Activated CD4-positive, alpha-beta T cell treated with anti-CD3 and anti-CD28 coated beads, Interleukin-2, amount 50 U/mL, for 16 hours (primary cell): ENCODE data around the gene ARHGEF17.

Experiments used
- DNase-seq: peaks from one replicate; pipeline ENCODE4 v3.0.0-alpha.2; 2020

The ARHGEF17 gene

GRCh38 chr11:73359930-73360742 lies 52.1 kb downstream of the ARHGEF17 start:
- peak; percentile 20 for DNase-seq

GRCh38 chr11:73360743-73361369 lies 52.8 kb downstream of the ARHGEF17 start:
- DNase-seq: no peak

DNA sequence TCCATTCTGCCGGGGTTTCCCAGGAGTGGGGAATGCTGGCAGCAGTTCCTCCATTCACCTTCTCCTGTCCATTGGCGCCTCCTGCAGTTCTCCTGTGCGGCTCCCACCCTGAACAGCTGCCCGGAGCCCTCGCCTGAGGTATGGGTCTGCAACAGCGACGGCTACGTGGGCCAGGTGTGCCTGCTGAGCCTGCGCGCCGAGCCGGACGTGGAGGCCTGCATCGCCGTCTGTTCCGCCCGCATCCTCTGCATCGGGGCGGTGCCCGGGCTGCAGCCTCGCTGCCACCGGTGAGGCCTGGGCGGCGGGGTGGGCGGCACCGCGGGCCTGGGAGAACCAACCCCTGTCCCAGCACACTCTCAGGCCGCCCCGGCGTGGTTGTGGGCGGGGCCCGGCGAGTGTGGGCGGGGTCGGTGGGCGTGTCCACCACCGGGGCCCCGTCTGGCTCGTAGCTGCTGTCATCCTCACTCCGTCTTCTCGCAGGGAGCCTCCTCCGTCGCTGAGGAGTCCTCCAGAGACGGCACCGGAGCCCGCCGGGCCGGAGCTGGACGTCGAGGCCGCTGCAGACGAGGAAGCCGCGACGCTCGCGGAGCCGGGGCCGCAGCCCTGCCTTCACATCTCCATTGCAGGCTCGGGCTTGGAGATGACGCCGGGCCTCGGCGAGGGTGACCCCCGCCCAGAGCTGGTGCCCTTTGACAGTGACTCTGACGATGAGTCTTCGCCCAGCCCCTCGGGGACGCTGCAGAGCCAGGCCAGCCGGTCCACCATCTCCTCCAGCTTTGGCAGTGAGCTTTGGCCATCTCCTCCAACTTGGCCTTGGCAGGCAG lies 54.1 kb downstream of the ARHGEF17 start:
- DNase-seq: no peak

GRCh38 chr11:73363147-73363546 lies 55.1 kb downstream of the ARHGEF17 start:
- no peak for DNase-seq

DNA sequence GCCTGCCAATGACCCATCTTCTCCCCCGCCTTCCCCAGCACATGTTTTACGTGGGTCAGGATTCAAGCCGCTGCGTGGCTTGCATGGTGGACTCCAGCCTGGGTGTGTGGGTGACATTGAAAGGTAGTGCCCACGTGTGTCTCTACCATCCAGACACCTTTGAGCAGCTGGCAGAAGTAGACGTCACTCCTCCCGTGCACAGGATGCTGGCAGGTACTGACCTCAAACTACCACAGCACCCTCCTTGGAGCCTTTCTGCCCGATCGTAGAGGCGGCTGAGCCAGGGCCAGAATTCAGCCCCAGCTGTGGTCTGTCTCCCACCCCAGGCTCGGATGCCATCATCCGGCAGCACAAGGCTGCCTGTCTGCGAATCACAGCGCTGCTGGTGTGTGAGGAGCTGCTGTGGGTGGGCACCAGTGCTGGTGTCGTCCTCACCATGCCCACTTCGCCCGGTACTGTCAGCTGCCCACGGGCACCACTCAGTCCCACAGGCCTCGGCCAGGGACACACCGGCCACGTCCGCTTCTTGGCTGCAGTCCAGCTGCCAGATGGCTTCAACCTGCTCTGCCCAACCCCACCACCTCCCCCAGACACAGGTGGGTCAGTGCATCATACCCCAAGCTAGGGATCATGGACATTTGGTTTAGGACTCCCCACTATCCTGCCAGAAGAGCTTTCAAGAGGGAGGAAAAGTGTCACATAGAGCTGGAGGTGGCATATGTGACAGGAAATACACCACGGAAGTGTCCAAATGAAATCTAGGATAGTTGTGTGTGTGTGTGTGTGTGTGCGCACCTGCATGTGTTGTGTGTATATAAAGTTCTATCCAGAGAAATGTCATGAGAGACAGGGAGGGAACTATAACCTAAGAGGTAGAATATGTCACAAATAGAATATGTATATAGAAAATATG lies 57.5 kb downstream of the ARHGEF17 start:
- no peak for DNase-seq

GRCh38 chr11:73366265-73366610 lies 58.2 kb downstream of the ARHGEF17 start:
- DNase-seq: peak; percentile 39

- no peak for DNase-seq
Measured at GRCh38 chr11:73366953-73367352, 58.9 kb downstream of the ARHGEF17 start.

- DNase-seq: no peak
Measured at GRCh38 chr11:73367482-73368024, 59.5 kb downstream of the ARHGEF17 start.

- no peak for DNase-seq
Measured at GRCh38 chr11:73372375-73372993, 64.4 kb downstream of the ARHGEF17 start.

DNA sequence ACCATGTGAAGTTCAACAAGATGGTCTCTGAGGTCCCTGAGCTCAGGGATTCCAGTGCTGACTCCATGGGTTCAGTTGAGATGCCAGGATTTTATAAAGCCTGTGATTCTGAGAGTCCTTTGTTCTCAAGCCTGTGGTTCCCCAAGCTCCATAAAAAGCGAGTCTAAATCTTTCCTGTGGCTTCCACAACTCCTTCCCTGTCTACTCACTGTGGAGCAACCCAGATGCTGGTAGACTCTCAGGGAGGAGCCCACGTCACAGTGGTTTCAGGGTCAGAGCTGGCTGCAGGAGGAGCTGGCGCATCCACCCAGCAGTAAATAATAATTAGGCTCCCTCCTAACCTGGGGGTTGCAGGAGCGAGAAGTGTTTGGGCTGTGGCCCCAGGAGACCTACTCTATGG lies 66.1 kb downstream of the ARHGEF17 start:
- no peak for DNase-seq

DNA sequence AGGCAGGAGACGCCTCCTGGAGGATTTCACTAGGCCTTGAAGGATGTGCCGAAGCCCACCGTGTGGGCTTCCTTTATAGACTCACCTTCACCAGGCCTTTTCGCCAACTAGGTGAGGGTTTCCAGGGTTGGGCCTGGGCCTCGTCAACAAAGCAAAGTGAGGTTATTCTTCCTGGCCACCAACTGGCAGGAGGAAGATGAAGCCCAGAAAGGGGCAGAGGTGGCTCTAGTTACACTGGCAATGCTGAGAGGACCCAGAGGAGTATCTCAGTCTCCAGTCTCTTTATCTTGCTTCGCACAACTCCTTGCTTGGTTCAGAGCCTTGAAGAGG lies 67.7 kb downstream of the ARHGEF17 start:
- DNase-seq: no peak

DNA sequence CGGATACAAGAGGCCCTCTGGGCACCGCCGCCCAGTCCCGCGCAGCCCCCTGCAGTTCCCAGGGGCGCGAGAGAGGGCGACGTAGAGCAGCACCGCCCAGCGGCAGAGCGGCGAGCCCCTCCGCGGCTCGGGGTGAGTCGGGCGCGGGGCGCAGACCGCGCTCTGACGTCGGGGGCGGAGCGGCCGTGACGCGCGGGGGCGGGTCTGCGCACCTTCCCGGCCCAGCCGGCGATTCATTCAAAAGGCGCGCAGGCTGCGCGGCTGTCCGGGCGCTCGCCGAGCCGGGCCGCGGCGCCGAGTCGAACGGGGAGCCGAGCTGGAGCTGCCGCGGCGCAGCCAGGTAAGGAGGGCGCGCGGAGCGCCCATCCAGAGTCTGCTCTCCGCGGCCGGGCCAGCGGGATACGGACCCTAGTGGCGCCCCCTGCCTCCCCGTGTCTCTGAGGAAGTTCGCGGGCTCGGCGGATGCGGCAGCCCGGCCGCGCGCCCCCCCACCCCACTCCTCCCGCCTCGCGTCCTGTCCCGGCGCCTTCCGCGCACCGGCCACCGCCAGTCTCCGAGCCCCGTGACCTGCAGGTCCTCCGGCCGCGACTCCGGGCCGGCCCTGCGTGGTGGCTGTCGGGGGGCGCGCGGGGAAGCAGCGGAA lies 68.2 kb downstream of the ARHGEF17 start, which contains the start of gene RELT:
RELT (plus strand) TSS at position 240 of the 643 bp plus-strand sequence. CDS start 12,738 bp downstream, outside the sequence.
- peak; percentile 94 for DNase-seq

DNA sequence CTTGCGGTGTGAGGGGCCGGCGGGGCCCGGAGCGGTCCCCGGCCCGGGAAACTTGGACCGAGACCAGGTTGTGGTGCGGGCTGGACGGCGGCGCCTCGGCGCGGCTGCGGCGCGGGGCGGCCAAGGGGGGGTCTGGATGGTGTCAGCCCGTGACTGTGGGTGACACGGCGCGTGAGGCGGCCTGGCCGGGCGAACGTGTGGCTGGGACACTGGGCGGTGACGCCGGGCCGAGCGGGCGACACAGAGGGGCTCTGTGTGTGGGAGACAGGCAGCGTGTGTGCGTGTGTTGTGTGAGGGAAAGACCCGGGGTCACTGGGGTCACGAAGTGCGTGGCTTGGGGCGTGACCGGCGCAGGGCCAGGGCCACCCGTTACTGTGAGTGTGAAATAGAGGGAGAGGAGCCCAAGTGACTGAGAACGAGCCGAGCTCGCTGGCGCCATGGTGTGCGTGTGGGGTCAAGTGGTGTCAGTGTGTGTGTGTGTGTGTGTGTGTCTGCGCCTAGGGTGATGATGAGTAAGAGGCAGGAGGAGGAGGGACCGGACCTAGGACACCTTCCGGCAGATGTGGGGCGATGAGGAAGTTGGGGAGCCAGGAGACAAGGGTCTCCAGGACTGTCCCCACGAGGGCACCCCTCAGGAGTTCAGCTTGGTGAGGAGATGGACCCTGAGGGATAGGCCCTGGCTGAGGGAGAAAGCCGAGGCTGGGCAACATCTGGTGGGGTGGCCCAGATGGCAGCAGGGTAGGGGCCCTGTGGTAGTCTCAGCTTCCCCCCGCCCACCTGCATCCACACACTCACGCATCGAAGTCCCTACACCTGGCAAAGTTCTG lies 68.9 kb downstream of the ARHGEF17 start:
- peak; percentile 80 for DNase-seq

DNA sequence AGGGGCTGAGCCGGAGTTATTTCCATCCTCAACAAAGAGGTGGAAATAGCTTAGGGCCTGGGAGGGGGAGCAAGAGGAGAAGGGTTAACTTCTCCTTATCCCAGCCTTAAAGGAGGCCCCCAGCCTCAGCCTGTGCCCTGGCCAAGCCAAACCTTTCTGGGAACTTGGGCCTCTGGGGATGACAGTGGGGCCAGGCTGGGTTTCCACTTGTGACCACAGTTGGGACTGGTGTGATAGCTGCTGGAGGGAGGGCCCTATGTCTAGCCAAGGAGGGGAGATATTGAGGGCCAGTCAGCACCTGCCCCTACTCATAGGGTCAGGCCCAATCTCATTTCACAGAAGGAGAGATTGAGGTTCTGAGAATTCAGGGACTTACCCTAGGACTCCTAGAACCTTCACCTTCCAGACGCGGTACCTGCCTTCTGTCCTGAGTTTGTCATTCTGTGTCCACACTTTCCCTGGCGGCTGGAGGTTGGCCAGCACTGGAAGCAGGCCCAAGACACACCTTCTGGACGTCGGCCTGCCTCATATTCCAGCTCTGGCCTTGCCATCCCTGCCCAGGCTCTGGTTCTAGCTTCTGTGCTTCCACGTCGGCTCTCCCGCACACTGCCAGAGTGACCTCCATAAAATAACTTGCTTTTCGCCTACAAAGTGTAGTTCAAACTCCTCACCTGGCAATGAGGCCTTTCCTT lies 71.3 kb downstream of the ARHGEF17 start:
- no peak for DNase-seq

DNA sequence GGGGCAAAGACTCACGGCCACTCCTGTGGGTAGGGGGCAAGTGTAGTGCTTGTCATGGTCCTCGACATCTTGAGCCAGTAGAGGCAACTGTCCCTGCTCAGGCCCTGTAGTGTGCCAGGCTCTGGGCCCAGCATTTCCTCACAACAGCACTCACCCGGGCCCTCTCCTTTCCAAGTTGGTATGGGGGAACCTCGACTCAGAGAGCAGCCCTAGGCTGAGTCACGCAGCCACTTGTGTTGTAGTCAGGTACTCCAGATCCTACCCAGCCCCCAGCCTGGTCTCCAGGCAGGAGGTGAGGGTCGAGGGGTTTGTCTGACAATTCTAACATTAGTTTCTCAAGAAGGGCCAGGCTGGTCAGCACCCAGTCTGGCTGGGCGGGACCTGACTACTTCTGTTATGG lies 72.3 kb downstream of the ARHGEF17 start:
- no peak for DNase-seq

DNA sequence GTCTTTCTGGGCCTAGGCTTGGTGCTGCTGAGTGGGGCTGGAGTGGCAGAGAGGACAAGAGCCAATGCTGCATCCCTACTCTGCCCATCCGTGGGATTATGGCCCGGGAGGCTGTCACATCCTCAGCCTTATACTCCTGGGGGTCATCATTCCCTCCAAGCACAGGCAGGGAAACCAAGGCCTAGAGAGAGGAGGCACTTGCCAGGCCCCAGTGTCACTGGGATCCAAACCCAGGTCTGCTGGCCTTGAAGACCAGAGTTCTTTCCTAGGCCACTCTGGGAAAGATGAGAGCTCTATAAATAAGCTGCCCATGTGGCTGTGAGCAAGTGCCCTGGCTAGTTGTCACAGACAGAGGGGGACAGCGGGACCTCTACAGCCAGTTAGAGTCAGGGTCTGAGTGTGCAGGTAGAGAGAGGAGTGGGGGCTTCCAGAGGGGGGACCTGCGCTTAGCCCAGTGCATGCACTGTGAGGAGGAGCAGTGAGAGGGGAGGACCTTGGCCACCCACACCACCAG lies 72.9 kb downstream of the ARHGEF17 start:
- DNase-seq: no peak

DNA sequence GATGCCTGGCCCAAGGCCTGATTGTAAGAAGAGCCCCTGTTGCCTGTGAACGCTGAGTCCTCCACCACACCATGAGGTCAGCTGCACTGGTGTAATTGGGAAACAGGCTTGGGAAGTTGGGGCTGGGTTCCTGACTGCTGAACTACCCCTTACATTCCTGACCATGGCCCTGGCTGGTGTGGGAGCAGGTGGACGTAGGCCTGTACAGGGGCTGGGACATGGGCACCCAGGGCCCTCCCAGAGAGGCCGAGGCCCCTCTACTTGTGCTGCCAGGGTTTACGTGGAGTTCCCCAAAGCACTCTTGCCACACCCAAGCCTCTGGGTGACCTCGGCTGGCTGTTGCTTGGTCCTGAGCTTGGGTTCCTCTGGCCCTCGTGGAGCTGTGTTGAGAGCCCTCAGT lies 73.5 kb downstream of the ARHGEF17 start:
- DNase-seq: no peak

GRCh38 chr11:73382183-73382582 lies 74.1 kb downstream of the ARHGEF17 start:
- DNase-seq: no peak

DNA sequence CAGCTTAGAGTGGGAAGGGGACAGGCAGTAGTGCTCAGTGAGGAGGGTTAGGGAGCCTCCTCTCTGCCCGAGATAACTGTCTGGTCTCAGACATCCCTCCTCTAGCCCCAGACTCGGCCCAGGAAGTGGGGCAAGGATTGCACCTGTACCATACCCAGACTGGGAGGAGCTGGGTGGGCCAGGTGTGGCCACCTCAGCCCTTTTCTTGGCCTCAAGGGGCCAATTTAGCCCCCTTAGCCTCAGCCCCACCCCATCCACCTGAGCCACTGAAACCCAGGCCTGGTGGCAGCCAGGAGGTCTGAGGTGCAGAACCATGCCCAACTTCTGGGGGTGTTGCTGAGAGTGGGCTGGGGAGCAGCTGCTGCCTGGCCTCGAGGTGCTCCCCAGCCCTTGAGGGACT lies 74.7 kb downstream of the ARHGEF17 start:
- no peak for DNase-seq
